GM21423 (cell line): ENCODE measurements around the gene GNAQ.

ENCODE experiments used
- ATAC-seq: cut with Tn5 transposase; IDR thresholded peaks from one replicate; pipeline ENCODE4 v1.9.1; 2021; ENCODE audit warnings: mild to moderate bottlenecking, moderate library complexity; ENCODE audit not compliant: unreplicated experiment

Gene GNAQ

DNA sequence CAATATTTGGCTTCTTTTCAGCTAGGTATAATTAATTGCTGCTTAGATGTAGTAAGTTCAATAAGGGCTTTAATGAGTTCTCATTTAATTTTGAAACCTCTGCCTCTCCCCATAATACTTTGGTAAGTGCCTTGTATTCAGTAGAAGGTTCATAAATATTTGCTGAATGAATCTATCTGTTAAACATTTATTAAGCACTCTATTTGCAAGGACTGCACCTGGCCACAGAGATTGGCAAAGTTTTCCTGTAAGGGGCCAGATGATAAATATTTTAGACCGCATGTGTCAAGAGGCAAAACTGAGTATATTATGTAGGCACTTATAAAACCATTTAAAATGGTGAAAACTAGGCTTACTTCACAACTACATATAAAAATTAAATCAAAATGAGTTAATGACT lies 364.5 kb downstream of the GNAQ start:
- ATAC-seq, result no peak
